HCEC 1CT (cell line): ENCODE results near the gene ALG12.

Source experiments
- DNase-seq: peaks from one replicate; pipeline ENCODE4 v3.0.0-alpha.2; 2017

The ALG12 gene

DNA sequence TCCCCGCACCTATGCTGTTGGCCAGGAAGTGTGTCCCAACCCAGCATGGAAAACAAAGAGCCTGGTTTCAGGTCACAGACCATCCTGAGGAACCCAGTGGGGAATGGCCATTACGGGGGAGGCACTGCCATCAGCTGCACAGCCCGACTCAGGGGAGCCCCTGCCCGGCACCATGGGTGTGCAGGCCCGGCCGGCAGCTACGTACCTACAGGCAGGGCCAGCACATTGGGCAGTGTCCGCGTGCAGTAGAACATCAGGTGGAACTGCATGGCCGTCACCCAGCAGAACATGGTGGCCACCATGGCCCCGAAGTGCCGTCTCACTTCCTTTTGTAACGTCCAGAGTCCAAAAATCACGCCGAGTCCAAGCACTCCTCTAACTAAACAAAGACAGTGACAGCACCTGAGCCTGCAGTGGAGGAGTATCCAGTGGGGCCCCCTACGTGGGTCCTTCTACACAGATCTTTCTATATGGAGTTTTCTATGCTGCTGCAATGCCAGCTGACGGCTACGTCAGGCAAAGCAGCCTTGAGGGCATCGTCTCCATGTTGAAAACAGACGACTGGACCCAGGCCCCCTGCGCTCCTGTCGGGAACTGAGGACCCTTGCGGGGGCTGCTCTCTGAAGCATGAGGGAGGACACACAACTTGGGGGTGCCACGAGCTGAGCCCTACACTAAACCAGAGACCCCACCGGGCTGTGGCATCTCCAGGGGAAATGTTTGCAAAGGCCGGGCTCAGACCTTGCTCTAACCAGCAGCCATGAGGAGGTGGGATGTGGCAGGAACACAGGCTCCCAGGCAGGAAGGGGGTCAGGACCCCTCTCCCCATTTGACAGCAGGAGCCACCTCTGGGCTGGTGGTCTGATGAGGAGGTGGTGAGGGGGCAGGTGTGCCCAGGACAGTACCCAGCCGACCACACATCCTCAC lies 7.7 kb downstream of the ALG12 start:
- no peak for DNase-seq

DNA sequence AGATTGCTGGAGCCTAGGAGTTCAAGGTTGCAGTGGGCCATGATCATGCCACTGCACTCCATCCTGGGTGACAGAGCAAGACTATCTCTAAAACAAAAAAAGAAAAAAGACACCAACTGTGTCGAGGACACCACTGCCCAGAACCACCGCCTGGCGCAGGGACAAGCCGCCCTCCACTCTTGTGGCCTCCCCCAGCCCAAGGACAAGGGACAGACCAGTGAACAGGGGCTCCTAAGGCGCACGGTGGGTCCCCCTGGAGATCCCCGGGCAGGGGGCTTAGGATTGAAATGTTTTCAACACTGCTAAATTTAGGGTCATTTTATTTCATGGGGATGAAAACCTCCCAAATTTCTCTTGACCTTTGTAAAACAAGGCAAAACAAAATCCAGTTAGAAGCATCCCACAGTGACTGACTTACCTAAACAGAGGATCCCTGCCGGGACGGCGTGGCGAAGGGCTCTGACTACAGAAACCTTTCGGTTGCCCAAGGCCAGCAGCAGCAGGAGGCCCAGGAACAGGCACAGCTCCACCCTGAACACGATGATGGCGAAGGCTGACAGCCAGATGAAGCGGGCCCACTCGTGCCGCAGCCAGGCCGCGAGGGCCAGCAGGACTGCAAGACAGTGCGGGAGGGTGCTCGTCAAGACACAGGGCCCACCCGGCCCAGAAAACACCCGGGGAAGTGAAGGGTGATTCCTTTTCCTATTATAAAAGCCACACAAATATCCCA lies 8.6 kb downstream of the ALG12 start:
- DNase-seq: no peak

- no peak for DNase-seq
Observed at GRCh38 chr22:49907807-49908206, 10.4 kb downstream of the ALG12 start.

GRCh38 chr22:49906799-49907290 lies 11.4 kb downstream of the ALG12 start:
- no peak for DNase-seq

GRCh38 chr22:49906071-49906798 lies 12.0 kb downstream of the ALG12 start:
- no peak for DNase-seq

GRCh38 chr22:49905465-49905864 lies 12.8 kb downstream of the ALG12 start:
- DNase-seq: no peak

GRCh38 chr22:49904040-49904369 lies 14.2 kb downstream of the ALG12 start:
- no peak for DNase-seq

DNA sequence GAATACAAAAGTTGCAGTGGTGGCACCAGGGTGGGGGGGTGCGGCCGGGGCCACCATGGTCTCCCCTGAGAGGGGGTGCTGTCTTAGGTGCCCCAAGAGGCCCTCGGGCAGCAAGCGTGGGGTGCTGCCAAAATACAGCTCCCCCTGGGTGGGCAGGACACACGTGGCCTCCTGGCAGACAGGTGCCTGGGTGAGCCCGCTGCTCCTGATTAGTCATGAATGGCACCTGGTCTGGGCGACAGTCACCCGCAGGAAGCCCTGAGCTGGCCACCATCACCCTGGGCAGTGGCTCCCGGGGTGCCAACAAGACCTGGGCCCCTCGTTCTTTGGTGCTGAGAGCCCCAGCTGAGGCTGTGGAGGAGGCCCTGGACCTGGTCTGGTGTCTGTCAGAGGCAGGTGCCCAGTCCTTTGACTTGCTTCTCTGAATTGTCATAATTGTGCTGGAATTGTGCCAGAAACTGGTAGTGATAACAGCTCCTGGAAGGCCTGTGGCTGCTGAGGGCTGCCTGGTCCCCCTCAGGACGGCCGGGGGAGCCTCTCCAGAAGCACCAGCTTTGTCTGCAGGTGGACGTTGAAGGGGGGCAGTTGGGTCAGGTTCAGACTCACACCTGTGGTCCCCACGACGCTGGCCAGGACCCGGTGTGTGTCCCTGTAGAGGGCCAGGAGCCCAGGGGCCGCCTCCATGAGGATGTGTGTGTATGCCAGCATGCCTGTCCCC lies 14.8 kb downstream of the ALG12 start:
- DNase-seq: no peak

GRCh38 chr22:49901457-49901856 lies 16.8 kb downstream of the ALG12 start:
- DNase-seq: no peak

GRCh38 chr22:49900441-49901230 lies 17.6 kb downstream of the ALG12 start:
- DNase-seq: no peak

GRCh38 chr22:49899530-49899929 lies 18.7 kb downstream of the ALG12 start:
- no peak for DNase-seq

DNA sequence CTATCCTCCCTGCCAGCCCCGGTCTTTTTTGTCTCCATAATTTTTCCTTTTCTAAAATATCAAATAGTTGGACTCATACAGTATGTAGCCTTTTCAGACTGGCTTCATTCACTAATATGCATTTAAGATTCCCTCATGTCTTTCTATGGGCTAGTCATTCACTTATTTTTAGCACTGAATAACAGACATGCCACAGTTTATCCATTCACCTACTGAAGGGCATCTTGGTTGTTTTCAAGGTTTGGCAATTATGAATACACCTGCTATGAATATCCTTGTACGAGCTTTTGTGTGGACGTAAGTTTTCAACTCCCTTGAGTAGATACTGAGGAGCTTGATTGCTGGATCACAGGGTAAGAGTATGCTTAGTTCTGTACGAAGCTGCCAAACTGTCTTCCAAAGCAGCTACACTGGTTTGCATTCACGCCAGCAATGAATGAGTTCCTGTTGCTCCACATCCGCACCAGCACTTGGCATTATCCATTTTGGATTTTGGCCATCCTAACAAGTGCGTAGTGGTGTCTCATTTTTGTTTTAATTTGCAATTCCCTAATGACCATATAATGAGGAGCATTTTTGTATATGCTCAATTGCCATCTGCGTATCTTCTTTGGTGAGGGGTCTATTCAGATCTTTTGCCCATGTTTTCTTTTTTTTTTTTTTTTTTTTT lies 21.1 kb downstream of the ALG12 start:
- DNase-seq: no peak

GRCh38 chr22:49896201-49896600 lies 22.0 kb downstream of the ALG12 start:
- DNase-seq: no peak

DNA sequence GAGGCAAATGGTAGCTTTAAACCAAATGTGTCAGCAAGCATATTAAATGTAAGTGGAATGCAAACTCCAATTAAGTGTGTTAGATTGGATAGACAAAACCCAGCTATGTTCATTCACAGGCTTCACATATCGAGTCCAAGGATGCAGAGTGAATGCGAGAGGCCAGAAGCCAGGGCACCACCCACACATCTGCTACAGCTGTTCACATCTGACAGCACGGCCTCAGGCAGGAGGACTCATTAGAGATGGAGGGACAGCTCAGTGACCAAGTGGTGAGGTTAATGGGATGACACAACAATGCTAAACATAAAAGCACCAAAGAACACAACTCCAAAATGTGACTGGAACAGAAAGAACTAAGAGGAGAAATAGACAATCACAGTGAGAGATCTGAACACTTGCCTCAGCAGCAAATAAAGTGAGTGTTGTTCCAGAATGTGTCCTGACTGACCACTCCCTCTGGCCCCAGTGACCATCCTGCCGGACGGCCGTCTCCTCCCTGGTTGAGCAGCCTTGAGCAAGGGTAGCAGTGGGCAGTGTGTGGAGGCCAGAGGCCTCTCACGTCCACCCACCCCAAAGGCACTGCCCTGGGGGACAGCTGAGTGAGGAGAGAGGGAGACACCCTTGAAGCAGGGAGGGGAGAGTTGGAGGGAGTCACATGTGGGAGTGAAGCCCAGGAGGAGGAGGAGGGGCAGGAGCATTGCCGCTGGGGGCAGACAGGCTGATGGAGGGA lies 23.8 kb downstream of the ALG12 start:
- no peak for DNase-seq

DNA sequence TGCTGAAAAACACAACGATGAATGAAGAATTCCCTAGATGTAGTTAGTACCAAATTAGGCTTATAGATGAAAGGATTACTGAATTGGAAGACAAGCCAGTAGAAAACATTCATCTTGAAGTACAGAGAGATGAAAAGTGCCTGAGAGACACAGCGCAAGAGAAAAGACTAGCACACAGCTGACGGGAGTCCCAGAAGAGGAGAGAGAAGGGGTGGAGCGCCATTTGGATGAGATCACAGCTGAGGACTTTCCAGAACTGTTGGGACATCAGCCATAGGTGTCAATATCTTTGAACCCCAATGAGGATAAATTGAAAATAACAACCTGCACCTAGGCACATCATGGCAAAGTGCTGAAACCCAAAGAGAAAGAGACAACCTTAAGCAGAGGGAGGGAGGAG lies 25.2 kb downstream of the ALG12 start:
- DNase-seq: no peak

DNA sequence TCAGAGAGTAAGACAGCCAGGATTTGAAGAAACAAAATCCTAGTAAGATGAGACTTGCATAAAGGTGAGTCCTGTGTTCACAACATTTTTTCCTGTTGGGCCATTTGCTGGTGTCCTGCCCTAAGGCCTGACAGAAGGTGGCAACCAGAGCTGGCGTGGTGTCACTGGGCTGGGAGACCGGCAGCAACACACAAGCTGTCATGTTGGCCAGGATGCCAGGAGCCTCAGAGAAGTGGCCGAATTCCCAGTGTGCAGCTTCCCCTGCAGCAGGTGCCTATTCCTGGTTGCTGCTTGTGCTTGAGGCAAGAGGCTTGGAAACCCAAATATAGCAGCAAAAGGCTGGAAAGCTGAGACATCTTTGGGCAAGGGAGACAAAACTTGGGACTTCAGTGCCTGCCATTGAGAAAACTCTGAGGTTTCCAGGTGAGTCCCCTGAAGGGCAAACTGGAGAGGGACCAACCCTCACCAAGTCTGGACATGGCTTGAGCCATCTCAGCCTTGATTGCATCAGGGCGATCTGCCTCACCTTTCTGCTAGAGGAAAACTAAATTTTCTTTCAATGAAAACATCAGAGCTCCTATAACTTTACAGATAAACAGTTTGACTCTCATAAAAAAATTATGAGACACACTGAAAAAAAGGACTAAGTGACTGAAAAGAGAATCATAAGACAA lies 25.9 kb downstream of the ALG12 start:
- no peak for DNase-seq

DNA sequence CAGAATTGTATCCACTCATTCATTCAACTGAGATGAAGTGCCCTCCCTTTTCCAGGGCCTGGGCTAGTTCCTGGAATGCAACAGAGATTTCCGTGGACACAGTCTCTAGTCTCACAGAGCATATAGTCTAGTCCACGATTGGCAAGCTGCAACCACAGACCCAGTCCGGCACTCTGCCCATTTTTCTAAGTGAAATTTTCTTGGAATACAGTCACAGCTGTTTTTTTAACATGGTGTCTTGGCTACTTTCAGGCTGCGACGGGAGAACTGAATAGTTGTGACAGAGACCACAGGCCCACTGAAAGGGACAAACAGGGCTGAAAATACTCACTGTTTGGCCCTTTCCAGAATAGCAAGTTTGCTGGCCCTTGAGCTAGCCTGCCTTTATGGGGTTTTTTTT lies 29.2 kb downstream of the ALG12 start:
- DNase-seq: no peak

DNA sequence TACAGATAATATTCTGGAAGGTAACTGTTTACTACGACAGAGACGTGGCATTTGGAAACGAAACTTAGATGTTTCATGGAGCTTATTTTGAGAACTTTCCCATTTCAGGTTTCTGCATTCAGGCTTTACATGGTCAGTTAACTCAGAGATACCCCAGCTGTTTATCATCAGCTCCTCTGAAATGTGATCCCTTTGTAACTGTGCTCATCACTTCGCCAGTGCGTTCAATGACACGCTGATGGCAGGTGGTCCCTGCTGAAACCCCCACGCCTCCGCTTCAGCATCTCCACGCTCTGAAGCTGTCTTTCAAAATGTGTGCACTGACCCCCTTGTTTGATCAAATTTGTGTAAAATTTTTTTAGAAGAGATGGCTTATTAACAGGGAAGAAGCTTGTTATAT lies 30.5 kb downstream of the ALG12 start:
- DNase-seq: no peak

- no peak for DNase-seq
Observed at GRCh38 chr22:49887064-49887451, 31.2 kb downstream of the ALG12 start.
